ENCODE measurements around the gene TCF25.
"Not testable (repeated sequence)": the region's sequence is repeated elsewhere in the genome, so short reads cannot be mapped to it uniquely, and the experiment has no call there.

TCF25 gene

GRCh38 chr16:89905511-89906139 is 32.2 kb downstream of the TCF25 start:
- DNase-seq, result no peak

- no peak for DNase-seq
Observed at GRCh38 chr16:89906140-89907025, 33.0 kb downstream of the TCF25 start.

GRCh38 chr16:89907055-89907814 is 33.8 kb downstream of the TCF25 start:
- DNase-seq, result no peak

- no peak for DNase-seq
Observed at GRCh38 chr16:89908236-89908635, 34.8 kb downstream of the TCF25 start.

- DNase-seq, result no peak
Observed at GRCh38 chr16:89909777-89910716, 36.7 kb downstream of the TCF25 start.

GRCh38 chr16:89910717-89911354 is 37.4 kb downstream of the TCF25 start:
- no peak for DNase-seq

- no peak for DNase-seq
Observed at GRCh38 chr16:89911375-89911774, 38.0 kb downstream of the TCF25 start.

GRCh38 chr16:89912143-89912542 is 38.8 kb downstream of the TCF25 start:
- DNase-seq, result no peak

GRCh38 chr16:89912627-89913026 is 39.2 kb downstream of the TCF25 start:
- DNase-seq, result no peak

- DNase-seq, result no peak
Observed at GRCh38 chr16:89913408-89914387, 40.3 kb downstream of the TCF25 start.

GRCh38 chr16:89914642-89915285 is 41.4 kb downstream of the TCF25 start:
- DNase-seq, result not testable (repeated sequence)

- DNase-seq, result no peak
Observed at GRCh38 chr16:89915303-89916232, 42.2 kb downstream of the TCF25 start.

GRCh38 chr16:89917773-89918452 is 44.5 kb downstream of the TCF25 start:
- peak; percentile 48 for DNase-seq

GRCh38 chr16:89918453-89919347 is 45.3 kb downstream of the TCF25 start, which contains the start of gene MC1R:
Gene MC1R (plus strand): TSS chr16:89918862. CDS start chr16:89919259, 397 bp downstream.
- DNase-seq, result no peak

GRCh38 chr16:89919535-89920406 is 46.4 kb downstream of the TCF25 start:
- no peak for DNase-seq

GRCh38 chr16:89920723-89921122 is 47.3 kb downstream of the TCF25 start:
- DNase-seq, result no peak

Measured in DMS79 treated with DMSO at 0.1 percent for 48 hours (cell line).